Skeletal muscle satellite cell (primary cell): ENCODE data around the gene FLNC. TPM values are rescaled to one million over a fixed set of nuclear protein-coding genes. Genes with fewer than 3 reads are reported as not detected.

Experiments used
- H3K27me3 ChIP-seq: 2 replicates; pipeline ENCODE4 v1.7.0; 2013; ENCODE audit warnings: low read length; ENCODE audit not compliant: control insufficient read depth, insufficient read depth
- H3K36me3 ChIP-seq: 2 replicates; pipeline ENCODE4 v1.7.0; 2013; ENCODE audit warnings: mild to moderate bottlenecking, control low read depth, low read length; ENCODE audit not compliant: insufficient read depth
- H3K4me1 ChIP-seq: 2 replicates; pipeline ENCODE4 v1.7.0; 2013; ENCODE audit warnings: low read length; ENCODE audit not compliant: control insufficient read depth, insufficient read depth
- H3K4me2 ChIP-seq: 2 replicates; pipeline ENCODE4 v1.7.0; 2013; ENCODE audit warnings: mild to moderate bottlenecking, low read length
- H3K4me3 ChIP-seq: 2 replicates; pipeline ENCODE4 v1.7.0; 2013; ENCODE audit warnings: low read length
- H3K9ac ChIP-seq: 2 replicates; pipeline ENCODE4 v1.7.0; 2013; ENCODE audit warnings: mild to moderate bottlenecking, low read depth, low read length, moderate library complexity
- H3K9me3 ChIP-seq: replicated peaks from 2 replicates; pipeline ENCODE4 v1.7.0; 2013; ENCODE audit warnings: mild to moderate bottlenecking, control low read depth, low read length
- total RNA-seq: library from RNA; depleted of rRNA; stranded (reverse); fragments of >200 nt; gene quantifications from 2 replicates; pipeline ENCODE4 v1.2.3, GENCODE V29; 2012; rRNA removed

Gene FLNC, protein sequence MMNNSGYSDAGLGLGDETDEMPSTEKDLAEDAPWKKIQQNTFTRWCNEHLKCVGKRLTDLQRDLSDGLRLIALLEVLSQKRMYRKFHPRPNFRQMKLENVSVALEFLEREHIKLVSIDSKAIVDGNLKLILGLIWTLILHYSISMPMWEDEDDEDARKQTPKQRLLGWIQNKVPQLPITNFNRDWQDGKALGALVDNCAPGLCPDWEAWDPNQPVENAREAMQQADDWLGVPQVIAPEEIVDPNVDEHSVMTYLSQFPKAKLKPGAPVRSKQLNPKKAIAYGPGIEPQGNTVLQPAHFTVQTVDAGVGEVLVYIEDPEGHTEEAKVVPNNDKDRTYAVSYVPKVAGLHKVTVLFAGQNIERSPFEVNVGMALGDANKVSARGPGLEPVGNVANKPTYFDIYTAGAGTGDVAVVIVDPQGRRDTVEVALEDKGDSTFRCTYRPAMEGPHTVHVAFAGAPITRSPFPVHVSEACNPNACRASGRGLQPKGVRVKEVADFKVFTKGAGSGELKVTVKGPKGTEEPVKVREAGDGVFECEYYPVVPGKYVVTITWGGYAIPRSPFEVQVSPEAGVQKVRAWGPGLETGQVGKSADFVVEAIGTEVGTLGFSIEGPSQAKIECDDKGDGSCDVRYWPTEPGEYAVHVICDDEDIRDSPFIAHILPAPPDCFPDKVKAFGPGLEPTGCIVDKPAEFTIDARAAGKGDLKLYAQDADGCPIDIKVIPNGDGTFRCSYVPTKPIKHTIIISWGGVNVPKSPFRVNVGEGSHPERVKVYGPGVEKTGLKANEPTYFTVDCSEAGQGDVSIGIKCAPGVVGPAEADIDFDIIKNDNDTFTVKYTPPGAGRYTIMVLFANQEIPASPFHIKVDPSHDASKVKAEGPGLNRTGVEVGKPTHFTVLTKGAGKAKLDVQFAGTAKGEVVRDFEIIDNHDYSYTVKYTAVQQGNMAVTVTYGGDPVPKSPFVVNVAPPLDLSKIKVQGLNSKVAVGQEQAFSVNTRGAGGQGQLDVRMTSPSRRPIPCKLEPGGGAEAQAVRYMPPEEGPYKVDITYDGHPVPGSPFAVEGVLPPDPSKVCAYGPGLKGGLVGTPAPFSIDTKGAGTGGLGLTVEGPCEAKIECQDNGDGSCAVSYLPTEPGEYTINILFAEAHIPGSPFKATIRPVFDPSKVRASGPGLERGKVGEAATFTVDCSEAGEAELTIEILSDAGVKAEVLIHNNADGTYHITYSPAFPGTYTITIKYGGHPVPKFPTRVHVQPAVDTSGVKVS (N-terminal part only)
- 180 and 410 TPM in 2 replicates for total RNA-seq

- peak within 1 kb of the TSS; percentile 84 for H3K4me2 ChIP-seq
- H3K27me3 ChIP-seq, result no peaks in the 10 kb centered on the region
- H3K36me3 ChIP-seq, result peaks cover 5% of the 10 kb centered on the region
- H3K4me1 ChIP-seq, result peaks cover 63% of the 10 kb centered on the region
- H3K4me3 ChIP-seq, result peak within 1 kb of the TSS; percentile 95
- peak within 1 kb of the TSS; percentile 82 for H3K9ac ChIP-seq
- no peaks in the 10 kb centered on the region for H3K9me3 ChIP-seq
Observed at GRCh38 chr7:128830231-128831177, at the start of gene FLNC. TSS of gene FLNC (plus strand) at chr7:128830406. CDS start at chr7:128830638, 232 bp downstream.

DNA sequence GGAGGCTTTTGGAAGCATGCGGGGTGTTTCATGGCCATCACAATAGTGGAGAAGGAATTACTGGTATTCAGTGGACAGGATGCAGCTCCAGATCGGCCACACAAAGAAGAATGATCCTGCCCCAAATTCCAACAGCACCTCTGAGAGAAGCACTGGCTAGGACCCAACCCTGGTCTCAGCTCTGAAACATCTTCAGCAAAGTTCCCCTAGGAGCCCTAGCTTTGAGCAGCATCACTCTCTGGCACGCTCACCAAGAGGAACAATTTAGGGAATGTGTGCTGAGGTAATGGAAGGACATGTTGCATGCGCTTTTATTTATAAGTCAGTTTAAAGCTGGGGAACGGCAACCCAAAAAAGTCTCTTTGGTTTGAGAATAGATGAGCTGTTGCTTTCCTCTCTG is 49.1 kb upstream of the FLNC start:
- Histone ChIP-seq H3K36me3 (no peaks in the 10 kb centered on the region), H3K4me3 (no peak overlapping the region), H3K9ac (no peak overlapping the region), H3K4me2 (no peak overlapping the region), H3K27me3 (no peaks in the 10 kb centered on the region), H3K9me3 (peaks cover 3% of the 10 kb centered on the region), H3K4me1 (no peaks in the 10 kb centered on the region)

GRCh38 chr7:128781851-128782250 is 48.4 kb upstream of the FLNC start:
- Histone ChIP-seq H3K27me3 (no peaks in the 10 kb centered on the region), H3K4me3 (no peak overlapping the region), H3K36me3 (no peaks in the 10 kb centered on the region), H3K4me2 (no peak overlapping the region), H3K4me1 (no peaks in the 10 kb centered on the region), H3K9ac (no peak overlapping the region), H3K9me3 (peaks cover 3% of the 10 kb centered on the region)

DNA sequence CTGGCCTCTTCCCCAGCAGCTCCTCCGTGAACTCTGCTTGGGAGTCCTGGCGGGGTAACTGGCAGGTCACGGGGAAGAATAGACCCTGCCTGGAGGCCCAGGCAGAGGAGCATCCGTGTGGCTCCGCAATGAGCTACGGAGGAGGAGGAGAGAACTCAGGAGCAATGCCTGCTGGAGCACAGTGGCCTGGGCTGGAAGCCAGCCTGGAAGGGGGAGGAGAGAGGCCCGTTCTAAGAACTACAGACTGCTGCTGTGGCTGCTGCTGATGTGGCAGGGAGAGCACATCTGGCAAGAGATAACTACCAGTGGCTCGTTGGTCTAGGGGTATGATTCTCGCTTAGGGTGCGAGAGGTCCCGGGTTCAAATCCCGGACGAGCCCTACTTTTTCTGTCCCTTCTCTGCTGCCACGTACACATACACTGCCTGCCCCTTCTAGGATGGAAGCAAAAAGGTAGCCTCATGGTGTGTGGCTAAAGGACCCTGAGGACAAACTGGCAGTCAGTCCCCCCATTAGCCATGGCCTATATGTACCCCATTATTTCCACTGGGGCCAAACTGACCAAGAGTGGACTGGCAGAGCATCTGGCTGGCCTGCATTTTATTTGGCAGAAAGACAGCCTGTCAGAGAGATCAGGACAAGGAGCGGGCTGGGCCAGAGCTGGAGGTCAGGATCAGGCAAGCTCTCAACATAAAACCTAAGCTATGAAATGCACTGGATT is 46.9 kb upstream of the FLNC start:
- no peaks in the 10 kb centered on the region for H3K4me1 ChIP-seq
- no peak overlapping the region for H3K4me3 ChIP-seq

DNA sequence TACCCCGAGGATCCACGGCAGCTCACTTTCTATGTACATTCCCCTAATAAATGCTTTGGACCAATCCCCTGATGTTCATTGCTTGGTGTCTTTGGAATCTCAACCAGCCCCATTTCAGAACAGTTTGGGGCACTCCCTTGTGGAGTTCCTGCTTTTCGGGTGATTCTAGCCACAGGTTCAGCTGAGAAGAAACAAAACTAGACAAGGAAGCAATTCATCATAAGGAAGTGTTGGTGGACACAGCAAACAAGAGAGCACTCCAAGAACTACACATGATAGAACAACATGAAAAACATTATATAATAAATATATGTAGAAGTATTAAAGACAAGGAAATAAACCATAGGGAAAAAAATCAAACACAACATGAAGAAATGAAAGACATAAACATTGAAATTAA is 44.5 kb upstream of the FLNC start:
- Histone ChIP-seq H3K4me1 (no peaks in the 10 kb centered on the region), H3K4me2 (no peak overlapping the region), H3K9me3 (no peaks in the 10 kb centered on the region), H3K4me3 (no peak overlapping the region), H3K9ac (no peak overlapping the region), H3K36me3 (no peaks in the 10 kb centered on the region), H3K27me3 (peaks cover 30% of the 10 kb centered on the region)

More for the DNA sequence above, 46.9 kb upstream of the FLNC start:
- peak overlapping the region; percentile 10 for H3K4me2 ChIP-seq
- H3K9ac ChIP-seq, result no peak overlapping the region
- H3K36me3 ChIP-seq, result no peaks in the 10 kb centered on the region
- H3K9me3 ChIP-seq, result no peaks in the 10 kb centered on the region
- peaks cover 9% of the 10 kb centered on the region for H3K27me3 ChIP-seq

DNA sequence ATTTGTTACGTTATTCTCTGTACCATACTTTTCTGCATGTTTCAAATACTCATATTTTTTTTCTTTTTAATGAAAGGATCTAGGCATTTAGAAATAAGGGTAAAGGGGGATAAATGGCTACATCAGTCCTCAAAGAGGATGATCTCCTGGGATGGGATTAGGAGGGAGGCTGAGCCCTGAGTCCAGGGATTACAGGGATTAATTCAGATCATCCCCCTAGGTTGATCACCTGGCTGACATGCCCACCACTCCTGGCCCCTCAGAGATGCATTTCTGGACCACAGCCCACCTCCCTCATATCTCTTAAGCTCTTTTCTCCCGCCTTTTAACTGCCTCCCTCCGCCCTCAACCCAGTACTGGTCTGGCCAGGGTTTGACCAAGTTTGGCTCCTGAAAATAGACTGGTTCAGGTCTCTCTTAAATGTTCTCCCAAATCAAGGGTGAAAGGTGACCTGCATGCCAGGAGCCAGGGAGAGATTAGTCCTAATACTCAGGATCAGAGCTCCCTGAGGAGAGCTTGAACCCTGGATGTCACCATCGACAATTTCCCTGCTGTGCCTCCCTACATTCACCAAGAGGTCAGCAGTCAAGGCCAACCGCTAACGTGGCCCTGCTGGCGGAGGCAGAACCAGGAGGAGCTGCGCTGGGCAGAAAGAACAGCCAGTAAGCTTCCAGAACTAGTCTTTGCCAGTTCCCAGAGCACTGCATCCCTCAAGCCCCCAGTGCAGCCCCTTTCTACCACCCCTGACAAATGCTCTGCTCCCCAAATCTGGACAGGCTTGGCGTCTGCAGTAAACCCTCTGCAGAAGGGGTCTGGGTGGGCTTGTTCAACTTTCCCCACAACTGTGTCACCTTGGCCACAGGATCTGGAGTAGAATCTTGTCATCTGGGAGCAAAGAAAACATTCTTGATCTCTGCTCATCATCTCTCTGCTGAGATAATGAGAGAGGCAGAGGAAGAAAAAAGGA is 41.5 kb upstream of the FLNC start:
- Histone ChIP-seq H3K9me3 (no peaks in the 10 kb centered on the region), H3K4me1 (peaks cover 12% of the 10 kb centered on the region), H3K4me2 (no peak overlapping the region), H3K27me3 (peaks cover 30% of the 10 kb centered on the region), H3K36me3 (no peaks in the 10 kb centered on the region), H3K4me3 (no peak overlapping the region), H3K9ac (no peak overlapping the region)

- peak overlapping the region; percentile 98 for H3K4me2 ChIP-seq
- H3K9ac ChIP-seq, result peak overlapping the region; percentile 73
- peaks cover 12% of the 10 kb centered on the region for H3K4me1 ChIP-seq
- H3K9me3 ChIP-seq, result no peaks in the 10 kb centered on the region
- H3K4me3 ChIP-seq, result peak overlapping the region; percentile 82
- H3K36me3 ChIP-seq, result no peaks in the 10 kb centered on the region
- H3K27me3 ChIP-seq, result peaks cover 30% of the 10 kb centered on the region
Observed at GRCh38 chr7:128790315-128791041, 39.7 kb upstream of the FLNC start.

GRCh38 chr7:128791121-128791971 is 38.9 kb upstream of the FLNC start, which contains the start of gene CCDC136:
TSS of gene CCDC136 (plus strand) at chr7:128791968. CDS start at chr7:128792412, 444 bp downstream.
- H3K9me3 ChIP-seq, result no peaks in the 10 kb centered on the region
- H3K9ac ChIP-seq, result peak within 1 kb of the TSS; percentile 73
- H3K4me1 ChIP-seq, result peaks cover 12% of the 10 kb centered on the region
- H3K4me3 ChIP-seq, result peak within 1 kb of the TSS; percentile 82
- peaks cover 30% of the 10 kb centered on the region for H3K27me3 ChIP-seq
- H3K4me2 ChIP-seq, result peak within 1 kb of the TSS; percentile 98
- H3K36me3 ChIP-seq, result no peaks in the 10 kb centered on the region
